Breast epithelium (tissue), 3 donors: ENCODE measurements around the gene RIMKLB.

Source experiments
- POLR2AphosphoS5 ChIP-seq, 3 donors: sonication (generic); formaldehyde crosslinking; IDR thresholded peaks; one replicate each; pipeline ENCODE4 v1.6.1; 2017; ENCODE audit warnings: antibody characterized with exemption in 3 of 3
- TF ChIP-seq, protein P1 (sequence below), 3 donors: fragments of 450-650 bp; IDR thresholded peaks; one replicate each; pipeline ENCODE4 v1.5.1; 2016 to 2017; ENCODE audit warnings: antibody characterized with exemption in 3 of 3, mild to moderate bottlenecking in 3 of 3, moderate library complexity in 3 of 3

DNA sequence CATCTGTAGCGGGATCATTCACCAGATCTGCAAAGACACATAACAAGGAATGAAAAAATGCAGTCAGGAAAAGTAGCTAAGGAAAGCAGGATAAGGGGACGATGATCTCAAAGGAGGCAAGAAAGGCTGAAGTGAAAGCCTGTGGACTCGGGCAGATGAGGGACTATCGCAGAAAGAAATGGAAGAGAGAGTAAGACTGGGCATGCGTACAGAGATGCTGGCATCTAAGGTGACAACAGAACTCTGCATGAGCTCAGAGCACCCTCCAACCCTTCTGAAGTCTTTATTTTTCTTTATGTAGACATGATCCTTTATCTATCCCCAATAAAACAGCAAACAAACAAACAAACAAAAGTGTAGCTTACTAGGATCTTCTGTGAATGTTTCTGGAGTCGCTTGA lies 42.4 kb upstream of the RIMKLB start:
- TF ChIP-seq, protein P1, sequence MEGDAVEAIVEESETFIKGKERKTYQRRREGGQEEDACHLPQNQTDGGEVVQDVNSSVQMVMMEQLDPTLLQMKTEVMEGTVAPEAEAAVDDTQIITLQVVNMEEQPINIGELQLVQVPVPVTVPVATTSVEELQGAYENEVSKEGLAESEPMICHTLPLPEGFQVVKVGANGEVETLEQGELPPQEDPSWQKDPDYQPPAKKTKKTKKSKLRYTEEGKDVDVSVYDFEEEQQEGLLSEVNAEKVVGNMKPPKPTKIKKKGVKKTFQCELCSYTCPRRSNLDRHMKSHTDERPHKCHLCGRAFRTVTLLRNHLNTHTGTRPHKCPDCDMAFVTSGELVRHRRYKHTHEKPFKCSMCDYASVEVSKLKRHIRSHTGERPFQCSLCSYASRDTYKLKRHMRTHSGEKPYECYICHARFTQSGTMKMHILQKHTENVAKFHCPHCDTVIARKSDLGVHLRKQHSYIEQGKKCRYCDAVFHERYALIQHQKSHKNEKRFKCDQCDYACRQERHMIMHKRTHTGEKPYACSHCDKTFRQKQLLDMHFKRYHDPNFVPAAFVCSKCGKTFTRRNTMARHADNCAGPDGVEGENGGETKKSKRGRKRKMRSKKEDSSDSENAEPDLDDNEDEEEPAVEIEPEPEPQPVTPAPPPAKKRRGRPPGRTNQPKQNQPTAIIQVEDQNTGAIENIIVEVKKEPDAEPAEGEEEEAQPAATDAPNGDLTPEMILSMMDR (IDR thresholded peaks at IDR 0.05) = no peak
- TF ChIP-seq POLR2AphosphoS5 (IDR thresholded peaks at IDR 0.05) = no peak
